AG10803 (cell line): ENCODE data around the gene SOX5.

Source experiments
- DNase-seq: peaks from one replicate; pipeline ENCODE4 v3.0.0; 2010; ENCODE audit warnings: low read depth
- H3K4me3 ChIP-seq: 2 replicates; pipeline ENCODE4 v1.5.1; 2011; ENCODE audit warnings: mild to moderate bottlenecking, low read length, control low read depth
- TF ChIP-seq, protein P1 (sequence below): conservative IDR thresholded peaks from 2 replicates; pipeline ENCODE4 v1.5.1; 2011; ENCODE audit warnings: mild to moderate bottlenecking, low read length, control low read depth, inconsistent platforms

SOX5 gene

DNA sequence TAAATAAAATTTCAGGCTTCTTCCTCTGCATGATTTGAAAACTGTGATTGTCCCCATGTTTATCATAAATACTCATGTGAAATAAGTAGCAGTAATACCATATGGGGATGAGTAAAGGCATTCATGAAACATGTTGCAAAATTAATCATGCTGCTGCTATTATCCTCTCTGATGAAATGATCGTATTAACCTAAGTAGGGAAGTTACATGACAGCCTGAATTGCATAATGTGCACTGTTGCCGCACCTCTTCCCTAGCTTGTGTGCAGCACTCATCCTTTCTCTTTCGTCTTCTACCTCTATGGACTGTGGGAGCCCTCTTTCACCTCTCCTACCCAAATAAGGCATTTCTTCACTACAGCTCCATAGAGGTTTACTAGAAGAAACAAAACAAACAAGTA, 367.6 kb downstream of the SOX5 start:
- TF ChIP-seq, protein P1, sequence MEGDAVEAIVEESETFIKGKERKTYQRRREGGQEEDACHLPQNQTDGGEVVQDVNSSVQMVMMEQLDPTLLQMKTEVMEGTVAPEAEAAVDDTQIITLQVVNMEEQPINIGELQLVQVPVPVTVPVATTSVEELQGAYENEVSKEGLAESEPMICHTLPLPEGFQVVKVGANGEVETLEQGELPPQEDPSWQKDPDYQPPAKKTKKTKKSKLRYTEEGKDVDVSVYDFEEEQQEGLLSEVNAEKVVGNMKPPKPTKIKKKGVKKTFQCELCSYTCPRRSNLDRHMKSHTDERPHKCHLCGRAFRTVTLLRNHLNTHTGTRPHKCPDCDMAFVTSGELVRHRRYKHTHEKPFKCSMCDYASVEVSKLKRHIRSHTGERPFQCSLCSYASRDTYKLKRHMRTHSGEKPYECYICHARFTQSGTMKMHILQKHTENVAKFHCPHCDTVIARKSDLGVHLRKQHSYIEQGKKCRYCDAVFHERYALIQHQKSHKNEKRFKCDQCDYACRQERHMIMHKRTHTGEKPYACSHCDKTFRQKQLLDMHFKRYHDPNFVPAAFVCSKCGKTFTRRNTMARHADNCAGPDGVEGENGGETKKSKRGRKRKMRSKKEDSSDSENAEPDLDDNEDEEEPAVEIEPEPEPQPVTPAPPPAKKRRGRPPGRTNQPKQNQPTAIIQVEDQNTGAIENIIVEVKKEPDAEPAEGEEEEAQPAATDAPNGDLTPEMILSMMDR = no peak
- H3K4me3 ChIP-seq = no peak overlapping the region
- no peak for DNase-seq

DNA sequence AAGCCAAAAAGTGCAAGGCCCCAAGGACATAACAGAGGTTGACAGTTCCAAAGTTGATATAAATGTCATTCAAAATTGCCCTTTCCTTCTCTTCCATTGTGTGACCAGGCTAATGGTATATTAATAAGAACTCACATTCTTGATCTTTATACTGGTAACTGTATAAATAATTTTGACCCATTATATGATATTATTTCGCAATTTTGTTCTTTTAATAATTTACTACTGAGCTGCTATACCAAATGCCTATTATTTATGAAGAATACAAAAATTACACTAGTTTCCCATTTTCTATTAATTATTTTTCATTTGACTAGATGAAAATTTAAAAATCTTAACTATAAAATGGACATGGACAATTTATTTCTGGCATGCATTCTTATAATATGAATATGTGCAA, 370.2 kb downstream of the SOX5 start:
- TF ChIP-seq, protein P1 = no peak
- H3K4me3 ChIP-seq = no peak overlapping the region
- DNase-seq = no peak

DNA sequence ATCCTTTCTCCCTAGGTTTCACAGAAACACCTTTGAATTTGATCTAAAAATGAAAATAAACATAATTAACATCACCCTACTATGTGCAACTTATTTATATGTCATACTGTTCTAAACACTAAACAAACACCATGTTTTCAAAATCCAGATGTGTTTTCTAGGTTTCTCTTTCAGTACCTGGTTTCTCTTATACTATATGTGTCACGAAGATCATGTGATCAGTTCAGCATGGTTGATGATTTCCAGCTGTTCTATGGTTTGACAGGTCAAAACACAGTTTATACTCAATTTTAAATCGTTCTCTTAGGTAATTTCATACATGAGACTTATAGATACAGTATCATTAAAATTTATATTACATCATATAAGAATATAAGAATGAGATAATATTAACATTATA, 373.1 kb downstream of the SOX5 start:
- TF ChIP-seq, protein P1 = no peak
- no peak overlapping the region for H3K4me3 ChIP-seq

DNA sequence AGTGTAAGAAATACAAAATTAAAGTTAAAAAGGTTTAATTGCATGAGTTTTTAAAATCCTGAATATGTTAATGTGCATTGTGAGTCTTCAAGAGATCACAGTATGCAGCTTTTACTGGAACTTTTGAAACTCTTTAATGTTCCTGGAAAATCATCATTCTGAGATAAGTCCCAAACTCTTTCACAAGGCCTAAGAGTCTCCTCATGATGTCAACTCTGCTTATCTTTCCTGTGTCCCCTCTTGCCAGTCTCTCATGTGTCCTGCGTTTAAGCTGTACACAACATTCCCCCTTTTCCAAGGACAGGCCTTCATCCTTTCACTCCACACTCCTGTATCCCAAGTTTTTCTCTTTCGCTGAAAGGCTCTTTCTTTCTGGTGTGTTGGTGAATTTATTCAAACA, 380.1 kb downstream of the SOX5 start:
- no peak for DNase-seq
- H3K4me3 ChIP-seq = no peak overlapping the region
- TF ChIP-seq, protein P1 = no peak

More for the DNA sequence above, 373.1 kb downstream of the SOX5 start:
- no peak for DNase-seq

DNA sequence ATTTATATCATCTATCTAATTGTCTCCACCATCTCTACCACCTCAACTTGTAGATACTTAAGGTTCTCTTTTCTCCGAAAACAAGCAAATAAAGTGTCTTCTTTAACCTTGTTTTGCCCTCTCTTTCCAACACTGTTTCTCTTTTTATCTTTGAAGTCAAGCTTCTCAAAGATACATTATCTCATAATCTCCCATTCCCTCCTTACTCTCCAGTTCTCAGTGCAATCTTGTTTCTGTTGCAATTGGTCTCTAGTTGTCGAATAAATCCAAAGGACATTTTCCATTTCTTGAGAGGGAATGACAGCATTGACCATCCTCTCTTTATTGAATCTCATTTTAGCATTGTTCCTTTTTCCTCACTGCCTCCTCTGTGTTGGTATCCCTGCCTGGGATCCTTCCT, 383.3 kb downstream of the SOX5 start:
- TF ChIP-seq, protein P1 = no peak
- DNase-seq = no peak
- no peak overlapping the region for H3K4me3 ChIP-seq

DNA sequence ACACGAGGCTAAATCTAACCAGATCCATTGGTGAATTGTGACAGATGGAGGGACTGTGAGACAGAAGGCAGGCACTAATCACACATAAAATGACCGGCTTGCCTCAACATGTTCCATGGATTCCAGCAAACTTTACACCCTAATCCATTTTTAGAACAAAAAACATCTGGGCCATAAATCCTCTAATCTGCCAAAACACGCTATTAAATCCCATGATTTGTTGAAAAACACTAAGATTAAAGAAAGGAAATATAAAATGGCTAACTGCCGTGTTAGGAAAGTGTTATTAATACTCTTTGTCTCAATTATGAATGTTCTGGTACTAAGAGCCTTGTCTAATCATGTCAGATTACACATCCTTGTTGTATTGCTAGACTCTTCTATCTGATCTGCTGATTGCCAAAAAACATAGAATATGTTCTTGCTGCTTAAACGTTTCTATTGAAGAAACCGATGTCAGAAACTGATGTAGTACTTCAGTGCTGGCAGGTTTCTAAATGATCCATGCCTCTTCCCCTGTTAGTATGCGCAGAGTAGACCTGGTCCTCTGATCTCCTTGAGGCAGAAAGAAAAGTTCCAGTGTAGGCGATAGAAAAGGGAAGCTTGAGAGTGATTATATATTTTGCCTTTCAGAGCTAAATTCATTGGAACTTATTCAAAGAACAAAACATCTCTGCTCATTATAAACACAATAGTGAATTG, 384.9 kb downstream of the SOX5 start:
- TF ChIP-seq, protein P1 = no peak
- no peak for DNase-seq
- no peak overlapping the region for H3K4me3 ChIP-seq

DNA sequence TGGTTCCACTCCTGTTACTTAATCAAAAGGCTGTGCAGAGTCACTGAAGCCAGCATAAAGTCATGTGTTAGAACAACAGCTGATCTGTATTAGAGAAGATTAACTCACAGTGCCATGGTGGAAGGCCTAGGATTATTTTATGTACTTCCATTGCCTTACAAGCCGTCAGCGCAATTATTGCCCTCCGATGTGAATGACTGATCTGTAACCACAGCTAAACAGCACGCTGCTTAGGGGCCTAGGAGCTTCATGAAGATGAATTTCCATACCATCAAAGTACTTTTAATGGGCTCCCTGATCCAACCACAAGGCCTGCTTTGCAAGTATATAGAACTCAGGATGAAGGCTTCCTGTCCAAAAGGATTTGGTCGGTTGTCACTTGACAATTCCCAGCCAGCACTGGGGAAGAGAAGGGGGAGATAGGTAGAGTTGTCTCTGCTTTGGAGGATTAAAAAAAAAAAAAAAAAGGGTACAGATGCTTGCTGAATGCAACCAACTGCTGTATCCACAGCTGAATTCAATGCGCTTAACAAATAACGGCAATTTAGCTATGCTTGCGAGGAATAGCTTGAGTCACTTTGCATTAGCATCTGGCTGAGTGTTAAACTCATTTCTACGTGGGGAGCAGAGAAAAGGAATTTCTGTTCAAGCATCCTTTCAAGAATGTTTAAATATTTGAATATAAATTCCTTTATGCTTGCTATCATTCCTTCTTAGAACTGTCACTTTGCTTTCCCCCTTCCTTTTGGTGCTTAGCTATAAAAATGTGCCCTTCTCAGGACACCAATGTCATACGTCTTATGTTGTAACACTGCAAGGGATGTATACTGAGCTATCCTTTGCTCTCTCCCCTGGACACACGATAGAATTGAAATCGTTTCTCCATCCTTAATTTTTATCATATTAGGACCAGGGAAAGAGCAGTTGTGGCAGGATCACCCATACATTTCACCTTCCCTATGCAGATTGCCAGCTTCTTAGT, 387.8 kb downstream of the SOX5 start:
- DNase-seq = no peak
- TF ChIP-seq, protein P1 = no peak
- H3K4me3 ChIP-seq = no peak overlapping the region
